GM21390 (cell line): ENCODE data around the gene SGSM1.

Source experiments
- ATAC-seq: cut with Tn5 transposase; IDR thresholded peaks from one replicate; pipeline ENCODE4 v1.9.1; 2021; ENCODE audit not compliant: unreplicated experiment

The SGSM1 gene

DNA sequence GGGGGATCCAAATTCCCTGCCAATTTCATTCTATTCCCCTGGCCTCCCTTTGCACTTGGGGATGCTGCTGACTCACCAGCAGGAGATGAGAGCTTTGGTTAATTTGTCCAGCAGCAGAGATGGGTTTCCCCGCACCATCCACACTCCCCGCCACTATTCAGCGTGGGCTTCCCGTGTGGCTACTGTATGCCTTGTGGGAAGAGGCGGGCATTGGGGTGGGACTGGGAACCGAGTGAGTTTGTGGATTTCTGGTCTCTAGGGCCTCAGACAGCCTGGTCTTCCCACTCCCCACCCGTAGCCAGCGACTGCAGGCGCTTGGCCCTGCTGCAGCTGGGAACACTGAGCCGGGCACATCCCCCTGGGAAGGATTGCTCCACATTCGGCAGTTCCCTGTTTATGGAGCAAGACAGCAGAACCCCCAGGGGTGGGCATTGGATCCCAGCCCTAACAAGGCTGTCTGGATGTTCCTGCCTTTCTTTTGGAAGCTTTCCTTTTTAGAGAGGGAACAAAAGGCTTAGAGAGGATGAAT, 169.9 kb downstream of the SGSM1 start:
- no peak for ATAC-seq

DNA sequence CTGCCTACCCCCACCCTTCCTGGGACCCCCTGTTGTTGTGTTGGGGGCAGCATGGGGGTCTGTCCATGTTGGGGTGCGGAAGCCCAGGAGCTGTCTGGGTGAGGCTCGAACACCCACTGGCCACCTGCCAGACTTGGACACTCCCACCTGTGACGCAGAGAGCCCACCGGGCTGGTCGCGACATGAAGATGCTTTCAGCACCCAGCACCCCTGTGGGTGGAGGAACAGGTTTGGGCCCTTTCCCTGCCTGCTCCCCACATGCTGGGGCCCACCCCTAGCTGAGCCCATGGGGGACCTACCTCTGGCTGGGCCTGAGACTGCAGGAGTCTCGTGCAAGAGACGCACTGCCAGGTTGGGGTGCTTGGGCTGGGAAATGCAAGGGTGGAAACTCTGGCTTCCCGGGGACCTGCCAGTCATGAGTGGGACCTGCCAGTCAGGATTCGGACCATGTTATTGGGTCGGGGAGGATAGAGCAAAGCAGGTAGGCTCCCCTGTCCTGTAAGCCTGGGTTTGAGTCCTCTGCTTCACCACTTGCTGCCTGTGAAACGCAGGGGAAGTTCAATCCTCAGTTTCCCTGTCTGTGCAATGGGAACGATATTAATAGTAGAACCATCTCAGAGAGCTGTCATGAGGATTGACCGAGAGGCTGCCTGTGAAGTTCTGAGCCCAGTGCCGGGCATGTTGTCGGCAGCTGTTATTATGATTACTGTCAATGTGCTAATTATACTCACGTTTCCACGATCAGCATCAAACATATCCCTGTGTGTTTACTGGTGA, 170.6 kb downstream of the SGSM1 start:
- ATAC-seq, result no peak
